Activated naive CD4-positive, alpha-beta T cell treated with anti-CD3 and anti-CD28 coated beads, Interleukin-2, amount 50 U/mL, for 72 hours (primary cell): Measurements from ENCODE around the gene GFRA3. TPM values are rescaled to one million over a fixed set of nuclear protein-coding genes. Genes with fewer than 3 reads are reported as not detected.

Source experiments
- ATAC-seq, 2 donors: fragments of 150-1000 bp; cut with Tn5 transposase; 2 replicates each; pipeline ENCODE4 v1.10.0; 2021; ENCODE audit warnings: mild to moderate bottlenecking in 2 of 2, moderate library complexity in 2 of 2
- DNase-seq, 2 donors: peaks; one replicate each; pipeline ENCODE4 v3.0.0; 2021 to 2022; ENCODE audit warnings: low spot score in 2 of 2
- H3K27ac Mint-ChIP-seq, 2 donors: one replicate each; pipeline ENCODE4 v1.8.0; 2022; ENCODE audit warnings: mild to moderate bottlenecking in 2 of 2, mixed read lengths in 2 of 2
- H3K36me3 Mint-ChIP-seq, 2 donors: one replicate each; pipeline ENCODE4 v1.8.0; 2022; ENCODE audit warnings: mixed read lengths in 2 of 2
- H3K9me3 Mint-ChIP-seq, 2 donors: one replicate each; pipeline ENCODE4 v1.8.0; 2022; ENCODE audit warnings: mixed read lengths in 2 of 2
- total RNA-seq, 2 donors: library from RNA; stranded (reverse); gene quantifications; one replicate each; pipeline ENCODE4 v1.2.3, GENCODE V29; 2022

The GFRA3 gene
- total RNA-seq, 2 donors from 2014 or later, result 0.11 TPM; not detected in 1

DNA sequence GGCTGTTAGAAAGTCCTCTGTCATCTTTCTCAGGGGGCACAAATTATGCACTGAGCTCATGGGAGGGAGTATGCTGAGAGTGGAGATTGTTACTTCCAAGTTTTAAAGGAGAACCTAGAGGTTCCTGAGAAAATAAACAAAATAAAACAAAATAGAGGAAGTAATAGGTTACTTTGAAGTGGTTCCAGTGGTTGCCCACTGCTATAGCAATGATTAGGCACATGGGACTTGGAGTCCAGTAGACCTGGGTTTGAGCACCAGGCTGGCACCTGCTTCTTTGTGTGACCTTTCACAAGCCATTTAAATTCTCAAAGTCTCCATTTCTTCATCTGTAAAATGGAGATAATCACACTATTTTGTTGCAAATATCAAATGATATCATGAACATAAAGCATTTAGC lies 47.5 kb downstream of the GFRA3 start:
- no peaks in the 10 kb centered on the region for H3K36me3 Mint-ChIP-seq
- peaks cover 0 to 3% of the 10 kb centered on the region in 2 donors for H3K9me3 Mint-ChIP-seq
- ATAC-seq (no peak), DNase-seq (no peak)
- H3K27ac Mint-ChIP-seq, result no peak overlapping the region

DNA sequence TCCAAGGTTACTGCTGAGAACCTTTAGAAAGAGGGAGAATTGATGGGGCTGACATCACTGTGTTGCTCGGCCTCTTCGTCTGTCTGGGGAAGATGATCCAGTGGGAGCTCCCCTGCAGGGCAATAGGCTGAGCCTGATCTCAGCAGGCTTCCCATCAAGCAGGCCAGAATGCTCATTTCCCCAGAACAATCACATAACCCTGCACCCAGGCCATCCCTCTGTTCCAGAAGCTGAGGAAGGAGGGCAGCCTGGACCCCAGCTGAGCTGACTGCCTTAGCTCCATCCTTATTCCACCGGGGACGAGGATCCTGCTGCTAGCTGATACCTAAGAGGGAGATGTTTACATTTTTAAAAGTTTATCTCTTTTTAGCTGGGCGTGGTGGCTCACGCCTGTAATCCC lies 49.7 kb downstream of the GFRA3 start:
- no peak for DNase-seq
- H3K27ac Mint-ChIP-seq, result no peak overlapping the region
- no peaks in the 10 kb centered on the region for H3K36me3 Mint-ChIP-seq
- ATAC-seq, result no peak
- H3K9me3 Mint-ChIP-seq, result peaks cover 0 to 3% of the 10 kb centered on the region in 2 donors

DNA sequence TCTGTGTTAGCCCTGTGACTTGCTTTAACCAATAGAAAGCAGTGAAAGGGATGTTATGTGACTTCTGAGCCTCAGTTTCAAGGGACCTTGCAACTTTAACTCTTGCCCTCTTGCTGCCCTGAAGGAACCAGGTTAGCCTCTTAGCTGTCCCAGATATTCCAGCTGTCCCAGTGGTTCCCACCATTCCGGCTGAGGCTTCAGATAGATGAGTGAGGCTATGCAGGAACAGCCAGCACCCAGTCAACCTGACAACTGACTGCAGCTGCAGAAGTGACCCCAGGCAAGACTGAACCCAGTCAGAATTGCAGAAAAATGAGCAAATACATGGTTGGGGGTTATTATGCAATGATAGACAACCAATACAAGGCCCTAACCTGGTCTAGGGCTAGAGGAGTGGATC lies 50.9 kb downstream of the GFRA3 start:
- no peak for DNase-seq
- ATAC-seq, result no peak
- peaks cover 0 to 3% of the 10 kb centered on the region in 2 donors for H3K9me3 Mint-ChIP-seq

DNA sequence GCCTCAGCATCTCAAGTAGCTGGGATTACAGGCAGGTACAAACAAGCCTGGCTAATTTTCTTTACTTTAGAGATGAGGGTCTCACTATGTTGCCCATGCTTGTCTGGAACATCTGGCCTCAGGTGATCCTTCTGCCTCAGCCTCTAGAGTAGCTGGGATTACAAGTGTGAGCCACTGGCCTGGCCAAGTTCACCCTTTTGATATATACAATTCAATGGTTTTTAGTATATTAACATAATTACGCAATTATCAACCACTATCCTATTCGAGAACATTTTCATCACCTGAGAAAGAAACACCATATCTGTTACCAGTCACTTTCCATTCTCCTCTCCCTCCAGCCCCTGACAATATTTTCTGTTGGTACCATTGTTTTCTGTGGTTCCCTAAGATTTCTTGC lies 57.6 kb downstream of the GFRA3 start:
- ATAC-seq (no peak), DNase-seq (no peak)
- Mint-ChIP-seq H3K9me3 (no peaks in the 10 kb centered on the region), H3K36me3 (peaks cover 8% of the 10 kb centered on the region in 2 donors), H3K27ac (no peak overlapping the region)

More for the DNA sequence above, 50.9 kb downstream of the GFRA3 start:
- H3K27ac Mint-ChIP-seq, result no peak overlapping the region
- no peaks in the 10 kb centered on the region for H3K36me3 Mint-ChIP-seq

DNA sequence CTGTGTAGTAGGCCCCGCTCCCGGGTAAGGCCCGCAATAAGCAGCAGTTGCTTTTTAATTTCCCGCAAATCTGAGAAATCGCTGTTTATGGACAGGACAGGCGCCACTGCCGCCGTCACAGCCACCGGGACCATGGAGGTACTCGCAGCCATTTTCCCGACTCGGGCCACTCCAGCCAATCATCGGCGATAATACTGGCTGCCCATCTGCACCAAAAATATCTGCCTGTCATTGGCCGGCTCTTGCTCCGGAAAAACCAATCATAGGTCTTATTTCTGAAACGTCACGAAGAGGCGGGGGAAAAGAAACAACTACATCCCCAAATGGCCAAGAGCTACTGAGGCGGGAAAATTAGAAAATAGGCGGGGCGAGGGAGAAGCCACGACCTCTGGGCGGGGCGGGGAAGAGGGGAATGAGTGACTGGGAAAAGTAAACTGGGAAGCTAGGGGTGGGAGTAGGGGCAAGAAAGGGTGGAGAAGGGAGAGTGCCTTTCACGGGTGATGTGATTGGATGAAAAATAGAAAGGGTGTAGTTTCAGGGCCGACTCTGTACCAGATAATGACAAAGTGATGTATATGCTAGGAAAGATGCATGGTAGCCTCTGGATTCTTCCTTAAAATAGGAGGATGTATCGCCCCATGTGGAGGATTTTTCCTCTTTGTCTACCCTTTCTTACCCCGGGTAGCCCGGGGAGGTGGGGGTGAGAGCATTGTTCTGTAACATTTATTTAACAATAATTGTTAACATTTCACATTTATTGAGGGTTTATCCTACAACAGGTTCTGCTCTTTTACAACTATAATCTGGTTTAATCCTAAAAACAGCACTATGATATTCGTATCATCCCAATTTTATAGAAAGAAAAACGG lies 61.0 kb downstream of the GFRA3 start, which contains the start of gene CDC23:
Gene CDC23, minus strand, starts transcription at position 163 of the 869 bp plus-strand sequence. Its CDS starts 11 bp downstream, at position 152.
- peak; percentile 85 to 92 for DNase-seq
- peak; percentile 96 to 97 for ATAC-seq
- Mint-ChIP-seq H3K27ac (peak within 1 kb of the TSS; percentile 93 to 100), H3K36me3 (peaks cover 8% of the 10 kb centered on the region in 2 donors), H3K9me3 (no peaks in the 10 kb centered on the region)

DNA sequence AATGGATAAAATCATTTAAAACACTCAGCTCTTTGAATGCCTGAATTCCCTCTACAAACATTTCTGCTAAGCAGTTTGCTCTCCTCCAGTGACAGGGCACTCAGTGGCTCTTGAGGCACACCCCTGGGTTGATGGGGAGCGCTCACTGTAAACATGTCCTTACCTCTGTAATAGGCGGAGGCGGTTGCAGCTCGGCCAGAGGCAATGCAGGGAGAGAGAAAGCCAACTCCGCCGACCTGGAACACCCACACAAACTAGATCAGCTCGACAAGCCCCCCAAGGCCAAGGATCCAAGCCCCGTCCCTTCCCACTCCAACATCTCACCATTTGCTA lies 61.6 kb downstream of the GFRA3 start:
- Mint-ChIP-seq H3K27ac (peak overlapping the region; percentile 93 to 100), H3K9me3 (no peaks in the 10 kb centered on the region), H3K36me3 (peaks cover 8% of the 10 kb centered on the region in 2 donors)
- DNase-seq (peak in 1 of 2 donors; percentile 21), ATAC-seq (peak; percentile 23 to 35)

DNA sequence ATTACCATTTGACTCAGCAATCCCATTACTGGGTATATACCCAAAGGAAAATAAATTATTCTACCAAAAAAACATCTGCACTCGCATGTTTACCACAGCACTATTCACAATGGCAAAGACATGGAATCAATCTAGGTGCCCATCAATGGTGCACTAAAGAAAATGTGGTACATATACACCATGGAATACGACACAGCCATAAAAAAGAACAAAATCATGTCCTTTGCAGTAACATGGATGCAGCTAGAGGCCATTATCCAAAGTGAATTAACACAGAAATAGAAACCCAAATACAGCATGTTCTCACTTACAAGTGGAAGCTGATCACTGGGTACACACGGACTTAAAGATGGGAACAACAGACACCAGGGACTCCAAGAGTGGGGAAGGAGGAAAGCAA lies 63.4 kb downstream of the GFRA3 start:
- ATAC-seq, result no peak
- H3K27ac Mint-ChIP-seq, result no peak overlapping the region
- H3K36me3 Mint-ChIP-seq, result peaks cover 8% of the 10 kb centered on the region in 2 donors
- H3K9me3 Mint-ChIP-seq, result no peaks in the 10 kb centered on the region
- DNase-seq, result no peak

Other genes starting within 250 kb of the GFRA3 start
- 10 to 100 TPM; 24.0 to 38.0 TPM for gene FAM13B, start 241.5 kb downstream of the GFRA3 start, total RNA-seq
- not detected for gene WNT8A, start 190.6 kb downstream of the GFRA3 start, total RNA-seq
- gene NME5, start 135.2 kb downstream of the GFRA3 start, total RNA-seq, result not detected
- gene BRD8, start 96.0 kb downstream of the GFRA3 start, total RNA-seq, result 100 to 1,000 TPM in 1 of 2 donors, 10 to 100 TPM in 1; 58.3 to 209 TPM
- gene KIF20A, start 95.5 kb downstream of the GFRA3 start, total RNA-seq, result 10 to 100 TPM; 63.0 to 82.9 TPM
- 10 to 100 TPM; 38.4 to 56.6 TPM for gene CDC23, start 61.3 kb downstream of the GFRA3 start, total RNA-seq
- gene CDC25C, start 57.2 kb upstream of the GFRA3 start, total RNA-seq, result 10 to 100 TPM; 19.1 to 30.5 TPM
- gene FAM53C, start 63.6 kb upstream of the GFRA3 start, total RNA-seq, result 10 to 100 TPM; 31.7 to 48.4 TPM
- 10 to 100 TPM; 40.5 to 54.6 TPM for gene KDM3B, start 78.1 kb upstream of the GFRA3 start, total RNA-seq
- gene REEP2, start 164.4 kb upstream of the GFRA3 start, total RNA-seq, result 1 to 10 TPM; 1.3 to 5.9 TPM
- gene EGR1, start 190.9 kb upstream of the GFRA3 start, total RNA-seq, result 10 to 100 TPM; 39.4 to 60.1 TPM